Natural killer cell (primary cell): ENCODE results near the gene CXCL1. TPM values are rescaled to one million over a fixed set of nuclear protein-coding genes. Genes with fewer than 3 reads are reported as not detected.

ENCODE experiments used
- ATAC-seq, 3 donors: fragments of 150-1000 bp in 2 of 3; fragments of 200-7000 bp in 1 of 3; cut with Tn5 transposase; 1 replicate in 1 of 3; 2 replicates in 2 of 3; pipeline ENCODE4 v1.10.0; 2021; ENCODE audit warnings: mild to moderate bottlenecking in 2 of 3, moderate library complexity in 2 of 3
- DNase-seq, 2 donors: peaks; one replicate each; pipeline versions ENCODE4 v3.0.0 to v3.0.0-alpha.2; 2013 to 2021; ENCODE audit warnings: mixed read lengths in 1 of 2
- H3K27ac ChIP-seq: one replicate; pipeline ENCODE4 v1.5.1; 2013; ENCODE audit warnings: mild to moderate bottlenecking, low read length
- H3K27me3 ChIP-seq: one replicate; pipeline ENCODE4 v1.6.1; 2013; ENCODE audit warnings: low read length; ENCODE audit not compliant: control insufficient read depth, insufficient read depth
- H3K36me3 ChIP-seq: one replicate; pipeline ENCODE4 v1.6.1; 2013; ENCODE audit warnings: low read length; ENCODE audit not compliant: control insufficient read depth, insufficient read depth
- H3K4me1 ChIP-seq: one replicate; pipeline ENCODE4 v1.6.1; 2013; ENCODE audit warnings: low read length; ENCODE audit not compliant: control insufficient read depth, insufficient read depth
- H3K4me3 ChIP-seq: one replicate; pipeline ENCODE4 v1.5.1; 2013; ENCODE audit warnings: low read length
- H3K9me3 ChIP-seq: one replicate; pipeline ENCODE4 v1.6.1; 2013; ENCODE audit warnings: low read length; ENCODE audit not compliant: control insufficient read depth, insufficient read depth
- H3K27ac Mint-ChIP-seq, 2 donors: one replicate each; pipeline ENCODE4 v1.8.0; 2022; ENCODE audit warnings: mild to moderate bottlenecking in 2 of 2, mixed read lengths in 2 of 2, moderate library complexity in 1 of 2
- H3K27me3 Mint-ChIP-seq, 2 donors: one replicate each; pipeline ENCODE4 v1.8.0; 2022; ENCODE audit warnings: low read depth in 2 of 2, mixed read lengths in 2 of 2
- H3K36me3 Mint-ChIP-seq: one replicate; pipeline ENCODE4 v1.8.0; 2022; ENCODE audit warnings: mixed read lengths
- H3K4me1 Mint-ChIP-seq, 2 donors: one replicate each; pipeline ENCODE4 v1.8.0; 2022; ENCODE audit warnings: mixed read lengths in 2 of 2
- H3K4me3 Mint-ChIP-seq: one replicate; pipeline ENCODE4 v1.8.0; 2022; ENCODE audit warnings: mild to moderate bottlenecking, moderate library complexity, mixed read lengths
- H3K9me3 Mint-ChIP-seq, 2 donors: one replicate each; pipeline ENCODE4 v1.8.0; 2022; ENCODE audit warnings: mixed read lengths in 2 of 2
- CTCF ChIP-seq: fragments of 200-600 bp; IDR thresholded peaks from one replicate; pipeline ENCODE4 v1.8.0; 2022; ENCODE audit warnings: antibody characterized with exemption
- WGBS: methylation state at CpG from one replicate; pipeline ENCODE4 v1.1.7; 2013; ENCODE audit warnings: missing lambda C conversion rate; ENCODE audit not compliant: insufficient coverage; 5-methylcytosine and 5-hydroxymethylcytosine counted together
- intact Hi-C: fragments of 100-400 bp; cut with micrococcal nuclease; formaldehyde crosslinking; loops from one replicate; pipeline ENCODE4 v1.14.2; 2022
- total RNA-seq, 4 donors: library from RNA; stranded (reverse); fragments of 120-200 nt in 1 of 4; gene quantifications; one replicate each; pipeline versions ENCODE4 v1.2.3 to v1.2.4, GENCODE V29; 2013 to 2022

The CXCL1 gene
- total RNA-seq, 3 donors from 2014 or later (not counting 1 experiment from before 2014, with no cell fraction given), result 3.4 TPM; not detected in 2

- H3K4me3 Mint-ChIP-seq, result no peak overlapping the region
- peaks cover 0 to 3% of the 10 kb centered on the region in 2 donors for H3K9me3 Mint-ChIP-seq
- no peak overlapping the region for H3K27ac ChIP-seq
- no peaks in the 10 kb centered on the region for H3K27me3 Mint-ChIP-seq
- H3K4me1 Mint-ChIP-seq, result no peaks in the 10 kb centered on the region
- DNase-seq (no peak), ATAC-seq (no peak)
- intact Hi-C loops, result no loop called here
- H3K36me3 ChIP-seq, result no peaks in the 10 kb centered on the region
- no peak for TF ChIP-seq CTCF
- H3K27ac Mint-ChIP-seq, result no peak overlapping the region
- no CpG with 5 or more reads among the region's 1 CpG for WGBS
- H3K9me3 ChIP-seq, result no peaks in the 10 kb centered on the region
- no peak overlapping the region for H3K4me3 ChIP-seq
- no peaks in the 10 kb centered on the region for H3K36me3 Mint-ChIP-seq
- H3K4me1 ChIP-seq, result no peaks in the 10 kb centered on the region
- no peaks in the 10 kb centered on the region for H3K27me3 ChIP-seq
These were observed 20.9 kb upstream of the CXCL1 start for GRCh38 chr4:73848183-73848777.

GRCh38 chr4:73850261-73850970, 18.8 kb upstream of the CXCL1 start:
- ATAC-seq (no peak), DNase-seq (no peak)
- Mint-ChIP-seq H3K36me3 (no peaks in the 10 kb centered on the region), H3K4me3 (no peak overlapping the region), H3K27ac (no peak overlapping the region), H3K4me1 (no peaks in the 10 kb centered on the region), H3K27me3 (no peaks in the 10 kb centered on the region), H3K9me3 (peaks cover 0 to 3% of the 10 kb centered on the region in 2 donors)
- no peaks in the 10 kb centered on the region for H3K36me3 ChIP-seq
- no peak overlapping the region for H3K4me3 ChIP-seq
- no peaks in the 10 kb centered on the region for H3K27me3 ChIP-seq
- H3K4me1 ChIP-seq, result no peaks in the 10 kb centered on the region
- H3K9me3 ChIP-seq, result no peaks in the 10 kb centered on the region
- intact Hi-C loops, result no loop called here
- TF ChIP-seq CTCF, result no peak
- H3K27ac ChIP-seq, result no peak overlapping the region
- WGBS, result 76% methylated on average over 3 of the region's 4 CpGs

- intact Hi-C loops, result no loop called here
- Histone ChIP-seq H3K36me3 (no peaks in the 10 kb centered on the region), H3K4me3 (no peak overlapping the region), H3K27me3 (no peaks in the 10 kb centered on the region), H3K27ac (no peak overlapping the region), H3K9me3 (no peaks in the 10 kb centered on the region), H3K4me1 (no peaks in the 10 kb centered on the region)
- ATAC-seq, result no peak
- no peaks in the 10 kb centered on the region for H3K4me1 Mint-ChIP-seq
- H3K4me3 Mint-ChIP-seq, result no peak overlapping the region
- WGBS, result 60% methylated on average over 1 of the region's 1 CpG
- no peaks in the 10 kb centered on the region for H3K27me3 Mint-ChIP-seq
- no peak overlapping the region for H3K27ac Mint-ChIP-seq
- TF ChIP-seq CTCF, result no peak
- H3K36me3 Mint-ChIP-seq, result no peaks in the 10 kb centered on the region
- DNase-seq, result no peak
- peaks cover 0 to 3% of the 10 kb centered on the region in 2 donors for H3K9me3 Mint-ChIP-seq
These were observed 17.9 kb upstream of the CXCL1 start for GRCh38 chr4:73851293-73851692.
